Inflammatory macrophage treated with lipopolysaccharide for 1 hour (primary cell): ENCODE data around the gene BROX.
"Not testable (repeated sequence)": the region's sequence is repeated elsewhere in the genome, so short reads cannot be mapped to it uniquely, and the experiment has no call there.

Source experiments
- DNase-seq, 2 donors: peaks; one replicate each; pipeline ENCODE4 v3.0.0-alpha.2; 2020 to 2022

BROX gene, protein sequence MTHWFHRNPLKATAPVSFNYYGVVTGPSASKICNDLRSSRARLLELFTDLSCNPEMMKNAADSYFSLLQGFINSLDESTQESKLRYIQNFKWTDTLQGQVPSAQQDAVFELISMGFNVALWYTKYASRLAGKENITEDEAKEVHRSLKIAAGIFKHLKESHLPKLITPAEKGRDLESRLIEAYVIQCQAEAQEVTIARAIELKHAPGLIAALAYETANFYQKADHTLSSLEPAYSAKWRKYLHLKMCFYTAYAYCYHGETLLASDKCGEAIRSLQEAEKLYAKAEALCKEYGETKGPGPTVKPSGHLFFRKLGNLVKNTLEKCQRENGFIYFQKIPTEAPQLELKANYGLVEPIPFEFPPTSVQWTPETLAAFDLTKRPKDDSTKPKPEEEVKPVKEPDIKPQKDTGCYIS

DNA sequence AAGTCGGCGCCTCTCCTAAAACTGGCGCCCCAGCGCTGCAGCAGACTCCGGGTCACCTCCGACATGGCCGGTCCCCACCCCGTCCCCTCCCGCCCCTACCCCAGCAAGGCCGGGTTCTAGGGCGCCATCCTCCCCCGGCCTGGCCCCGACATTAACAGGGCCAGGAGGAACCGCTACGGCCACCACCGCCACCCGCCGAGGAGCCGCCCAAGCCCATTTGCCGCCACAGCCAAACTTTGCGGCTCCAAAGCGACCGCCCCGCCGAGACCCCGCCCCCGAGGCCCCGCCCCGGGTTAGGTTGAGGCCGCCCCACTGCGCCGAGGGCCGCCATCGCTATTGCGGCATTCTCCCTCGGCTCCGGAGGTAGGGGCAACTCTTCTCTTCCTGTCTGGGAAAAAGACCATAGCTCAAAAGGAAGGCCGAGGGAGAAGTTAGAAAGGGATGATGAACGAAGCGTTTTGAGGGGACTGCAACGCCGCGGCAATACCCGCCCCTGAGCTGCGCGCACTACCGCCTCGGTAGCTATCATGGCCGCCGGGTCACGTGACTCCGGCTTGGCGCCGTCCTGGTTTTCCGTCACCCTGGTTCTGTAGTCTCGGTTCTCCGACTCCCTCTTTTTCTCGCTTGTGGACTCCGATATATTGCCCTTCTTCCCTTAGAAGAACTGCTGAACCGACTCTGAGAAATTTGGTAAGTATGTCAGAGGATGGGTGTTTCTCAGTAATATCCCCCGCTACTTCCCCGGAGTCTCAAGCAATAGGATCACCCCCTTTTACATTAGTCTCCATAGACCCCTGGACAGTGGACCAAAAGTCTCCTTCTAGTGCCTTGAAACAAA is at the start of gene BROX, which contains the start of gene AIDA:
BROX (plus strand) TSS at position 312 of the 838 bp plus-strand sequence. CDS start 3,136 bp downstream, outside the sequence.
AIDA (minus strand) TSS at position 239 of the 838 bp plus-strand sequence; CDS start at position 65, 174 bp downstream.
- DNase-seq, result peak; percentile 75 to 92

DNA sequence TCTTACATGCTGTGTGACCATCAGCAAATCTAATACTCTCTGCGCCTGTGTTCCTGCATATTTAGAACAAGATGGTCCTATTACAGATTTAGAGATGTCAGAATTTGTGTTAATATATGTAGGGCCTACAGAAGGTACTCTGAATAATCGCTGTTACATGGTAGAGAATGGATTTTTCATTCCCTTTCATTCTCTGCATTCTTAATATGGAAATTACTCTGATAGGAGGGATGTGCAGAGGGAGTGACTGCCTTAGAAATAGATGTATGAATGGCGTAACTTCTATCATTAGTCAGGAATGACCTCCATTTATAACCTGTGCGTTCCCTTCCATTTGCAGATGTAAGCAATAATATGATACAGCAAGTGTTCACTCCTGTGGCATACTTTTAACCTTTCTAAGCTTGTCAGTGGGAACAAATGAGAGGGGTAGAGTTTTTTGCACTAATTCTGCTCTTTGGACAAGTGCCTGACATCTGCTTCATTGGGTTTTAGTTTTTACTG is 48.9 kb upstream of the BROX start:
- DNase-seq, result no peak

DNA sequence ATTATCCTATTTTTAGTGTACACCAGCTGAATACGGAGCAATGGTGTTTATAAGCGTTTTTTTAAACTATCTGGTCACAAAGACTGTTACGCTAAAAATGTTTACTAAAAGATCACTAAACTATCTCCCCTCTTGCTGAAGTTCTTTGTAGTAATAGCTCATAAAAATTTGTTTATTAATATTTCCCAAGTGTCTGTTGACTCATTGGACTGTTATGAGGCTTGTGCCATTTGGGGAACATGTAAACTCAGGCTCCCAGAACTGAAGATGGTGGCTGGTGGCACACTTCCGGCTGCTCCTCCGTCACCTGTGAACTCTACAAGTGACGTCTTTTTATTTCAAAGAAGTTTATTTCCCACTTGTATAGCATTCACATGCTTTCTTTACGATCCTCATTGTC is 46.4 kb upstream of the BROX start:
- no peak for DNase-seq

DNA sequence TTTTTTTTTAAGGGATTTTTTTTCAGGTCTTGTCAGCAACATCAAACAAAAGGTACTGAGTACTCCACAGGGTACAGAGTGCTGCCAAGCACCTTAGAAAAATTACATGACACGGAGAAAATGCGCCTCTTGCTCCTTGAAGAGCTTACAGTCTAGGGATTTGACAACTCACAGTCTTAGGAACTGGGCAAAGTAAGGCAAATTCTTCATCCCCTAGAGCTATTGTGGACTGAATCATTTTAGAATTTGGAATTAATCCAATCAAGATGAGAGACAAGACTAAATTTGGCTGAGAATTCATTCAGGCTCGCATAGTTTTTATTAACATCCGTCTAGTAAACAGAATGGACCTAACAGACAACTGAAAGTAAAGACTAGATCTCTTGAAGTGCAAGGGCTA is 44.2 kb upstream of the BROX start:
- not testable (repeated sequence) for DNase-seq

DNA sequence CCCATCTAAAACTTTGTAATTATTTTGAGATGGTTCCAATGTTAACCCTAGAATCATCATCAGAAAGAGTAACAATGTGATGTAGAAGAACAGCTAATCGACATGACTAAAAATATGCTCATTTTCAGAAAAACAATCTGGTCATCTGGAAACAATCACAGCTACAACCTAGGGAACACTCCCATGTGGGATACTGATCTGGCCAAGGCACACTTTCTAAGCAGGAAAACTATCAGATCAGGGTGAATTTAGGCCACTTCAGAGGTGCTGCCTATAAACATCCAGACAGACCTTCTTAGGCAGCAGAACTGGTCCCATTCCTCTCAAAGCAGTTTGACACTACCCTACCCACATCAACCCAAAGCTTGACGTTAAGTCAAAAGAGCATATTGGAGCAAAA is 43.3 kb upstream of the BROX start:
- not testable (repeated sequence) for DNase-seq

DNA sequence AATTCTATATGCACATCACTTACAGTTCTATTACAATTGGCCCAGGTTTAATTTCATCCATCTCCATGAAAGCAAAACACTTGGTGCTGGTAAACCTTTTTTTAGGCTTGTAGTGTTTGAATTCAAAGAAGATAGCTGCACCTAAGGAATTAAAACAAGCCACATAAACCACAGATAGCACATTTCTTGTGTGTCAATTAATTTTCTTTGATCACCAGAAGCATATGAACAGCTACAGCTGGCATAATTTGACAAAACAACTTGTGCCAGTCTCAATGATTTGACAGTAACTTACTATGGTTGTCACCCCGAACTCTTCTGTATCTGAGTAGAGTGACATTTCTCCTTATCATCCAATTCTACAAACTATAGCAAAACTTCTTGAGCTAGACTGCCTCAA is 42.3 kb upstream of the BROX start:
- no peak for DNase-seq

DNA sequence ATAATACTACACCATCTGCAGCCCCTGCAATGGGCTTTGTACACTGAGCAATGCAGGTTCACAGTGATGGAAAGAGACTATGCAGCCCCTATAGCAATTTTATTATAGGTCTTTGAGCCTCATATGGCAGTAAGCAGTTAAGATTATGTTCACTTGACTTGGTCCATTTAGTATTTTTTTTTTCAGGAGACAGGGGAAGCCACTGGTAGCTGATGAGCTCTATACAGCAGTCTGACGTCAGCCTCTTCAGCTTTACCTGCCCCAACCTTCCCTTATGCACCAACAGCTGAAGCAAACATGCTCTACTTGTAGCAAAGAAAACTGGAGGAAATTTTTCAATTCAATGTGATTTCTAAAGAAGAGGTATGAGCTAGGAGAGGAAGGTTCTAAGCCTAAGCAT is 32.3 kb upstream of the BROX start:
- DNase-seq, result no peak

DNA sequence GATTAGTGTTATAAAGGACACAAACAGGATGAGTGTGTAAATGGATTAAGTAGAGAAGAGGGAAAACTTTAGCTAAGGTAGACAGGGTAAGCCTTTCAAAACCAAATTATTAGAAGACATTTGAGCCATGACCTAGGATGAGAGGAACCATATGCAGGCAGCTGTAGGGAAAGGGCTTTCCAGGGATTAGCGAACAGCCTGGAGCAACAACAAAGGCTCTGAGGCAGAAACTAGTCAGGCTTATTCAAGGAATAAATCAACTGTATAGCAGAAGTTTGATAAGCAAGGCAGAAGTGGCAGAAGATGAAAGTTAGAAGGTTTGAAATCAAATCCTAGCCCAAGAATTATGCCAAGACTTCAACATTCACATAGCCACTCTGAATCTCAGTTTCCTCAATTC is 21.3 kb upstream of the BROX start:
- no peak for DNase-seq

DNA sequence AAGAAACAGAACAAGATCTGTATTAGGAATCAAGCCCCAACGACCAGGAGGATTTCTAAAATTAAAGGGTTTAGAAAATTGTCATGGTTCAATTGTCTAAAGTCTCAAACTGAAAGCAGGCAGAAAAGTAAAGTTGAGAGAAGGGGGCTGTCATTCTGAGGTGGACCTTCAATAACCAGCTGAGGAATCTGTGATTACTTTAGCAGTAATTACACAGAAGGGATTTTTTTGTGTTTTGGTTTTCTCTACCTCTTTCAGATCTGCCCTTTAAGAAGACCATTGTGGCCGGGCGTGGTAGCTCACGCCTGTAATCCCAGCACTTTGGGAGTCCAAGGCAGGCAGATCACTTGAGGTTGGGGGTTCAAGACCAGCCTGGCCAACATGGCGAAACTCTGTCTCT is 17.4 kb upstream of the BROX start:
- no peak for DNase-seq

DNA sequence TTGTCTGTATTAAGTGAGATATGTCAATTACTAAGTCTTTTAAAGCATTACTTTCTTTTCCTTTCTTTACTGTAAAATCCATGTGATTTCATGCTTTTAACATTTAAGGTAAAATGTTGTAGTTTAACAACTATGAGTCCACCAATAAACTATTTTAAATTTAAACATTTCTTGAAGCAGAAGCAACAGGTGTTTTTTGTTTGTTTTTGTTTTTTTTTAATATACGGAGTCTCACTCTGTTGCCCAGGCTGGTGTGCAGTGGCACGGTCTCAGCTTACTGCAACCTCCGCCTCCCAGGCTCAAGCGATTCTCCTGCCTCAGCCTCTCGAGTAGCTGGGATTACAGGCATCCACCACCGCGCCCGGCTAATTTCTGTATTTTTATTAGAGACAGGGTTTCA is 15.6 kb upstream of the BROX start:
- no peak for DNase-seq

DNA sequence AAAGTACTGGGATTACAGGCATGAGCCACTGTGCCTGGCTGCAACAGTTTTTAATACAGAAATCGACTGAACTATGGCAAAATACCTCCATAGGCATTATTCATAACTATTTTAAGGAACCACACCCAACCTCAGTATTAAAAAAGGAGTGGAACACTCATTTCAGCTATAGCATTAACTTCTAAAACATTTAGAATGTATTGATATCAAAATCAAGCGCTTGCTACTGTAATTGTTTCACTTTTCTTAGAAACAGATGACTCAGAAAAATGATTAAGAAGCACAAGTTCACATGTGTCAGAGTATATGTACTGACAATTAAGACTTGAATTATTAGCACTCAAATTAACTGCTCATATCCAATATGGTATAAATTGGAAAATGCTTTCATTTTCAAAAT is 15.2 kb upstream of the BROX start:
- no peak for DNase-seq

DNA sequence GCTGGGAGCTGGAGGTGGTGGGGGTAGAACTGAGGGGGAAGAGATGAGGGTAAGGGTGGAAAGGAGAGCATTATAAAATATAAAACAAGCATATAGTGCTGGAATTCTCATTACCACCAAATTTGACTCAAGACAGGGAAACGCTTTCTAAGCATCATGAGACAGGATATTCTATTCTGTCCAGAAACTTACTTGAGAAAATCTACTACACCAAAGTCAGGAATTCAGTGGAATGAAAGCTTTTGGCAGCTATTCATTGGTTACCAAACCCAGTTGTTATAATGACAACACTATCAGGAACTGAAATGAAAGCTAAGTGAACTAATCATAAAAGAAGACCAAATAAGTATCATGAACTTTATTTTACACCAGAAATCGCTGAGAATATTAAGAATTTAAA is 14.5 kb upstream of the BROX start:
- no peak for DNase-seq

DNA sequence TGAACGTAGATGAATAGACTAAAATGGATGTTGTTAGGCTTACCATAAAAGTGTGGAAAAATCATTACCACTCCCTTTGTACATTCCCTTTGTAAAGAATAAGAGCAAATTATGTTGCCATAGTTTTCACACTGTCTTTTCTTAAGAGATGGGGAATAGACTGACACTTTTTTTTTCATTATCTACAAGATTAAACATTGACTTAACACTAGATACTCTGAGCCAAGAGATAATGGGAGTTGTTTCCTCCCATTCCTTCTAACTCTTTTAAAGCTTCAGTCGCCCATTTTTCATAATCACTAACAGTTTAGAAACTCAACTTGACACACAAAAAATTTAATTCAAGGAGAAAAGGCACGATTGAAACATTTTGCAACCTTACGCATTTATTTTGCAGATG is 10.2 kb upstream of the BROX start:
- no peak for DNase-seq

DNA sequence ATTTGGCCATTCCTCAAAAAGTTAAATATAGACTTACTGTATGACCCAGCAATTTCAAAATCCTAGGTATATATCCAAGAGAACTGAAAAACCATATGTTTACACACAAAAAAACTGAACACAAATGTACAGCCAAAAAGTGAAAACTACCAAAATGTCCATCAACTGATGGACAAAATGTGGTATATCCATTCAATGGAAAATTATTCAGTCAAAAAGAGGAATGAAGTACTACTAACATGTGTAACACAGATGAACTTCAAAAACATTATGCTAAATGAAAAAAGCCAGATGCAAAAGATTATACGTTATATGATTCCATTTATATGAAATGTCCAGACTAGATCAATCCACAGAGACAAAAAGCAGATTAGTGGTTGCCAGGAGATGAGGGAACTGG is 8.1 kb upstream of the BROX start:
- DNase-seq, result no peak

DNA sequence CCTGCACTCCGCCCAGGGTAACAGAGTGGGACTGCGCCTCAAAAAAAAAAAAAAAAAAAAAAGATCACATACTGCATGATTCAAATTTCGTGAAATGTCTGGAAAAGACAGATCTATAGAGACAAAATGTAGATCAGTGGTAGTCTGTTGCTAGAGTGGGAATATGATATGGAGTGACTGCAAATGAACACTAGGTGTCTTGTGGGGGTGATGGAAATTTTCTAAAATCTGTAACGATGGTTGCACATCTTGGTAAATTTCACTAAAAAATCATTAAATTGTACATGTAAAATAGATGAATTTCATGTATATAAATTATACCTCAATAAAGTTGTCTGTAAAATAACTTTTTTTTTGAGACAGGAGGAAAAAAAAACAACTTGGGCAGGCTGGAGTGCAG is 5.5 kb upstream of the BROX start:
- no peak for DNase-seq

DNA sequence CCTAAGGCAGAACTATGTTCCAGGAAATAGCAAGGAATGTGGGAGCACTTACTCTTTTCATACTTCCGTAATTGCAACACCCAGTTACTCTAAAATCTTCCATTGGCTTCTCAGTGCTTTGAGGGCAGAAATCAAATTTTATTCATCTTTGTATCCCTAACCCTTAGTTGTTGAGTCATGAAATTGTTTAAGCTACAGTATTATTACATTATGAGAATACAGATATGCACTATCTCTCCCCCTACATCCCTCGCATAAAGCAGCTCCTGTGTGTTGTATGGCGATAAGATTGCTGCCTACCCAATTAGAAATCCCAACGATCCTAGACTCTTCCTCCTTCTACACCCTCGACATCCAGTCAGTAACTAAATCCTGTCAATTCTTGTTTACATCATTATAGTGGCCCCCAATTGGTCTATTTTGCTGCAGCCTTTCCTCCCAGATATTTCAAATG is 2.6 kb upstream of the BROX start:
- no peak for DNase-seq

DNA sequence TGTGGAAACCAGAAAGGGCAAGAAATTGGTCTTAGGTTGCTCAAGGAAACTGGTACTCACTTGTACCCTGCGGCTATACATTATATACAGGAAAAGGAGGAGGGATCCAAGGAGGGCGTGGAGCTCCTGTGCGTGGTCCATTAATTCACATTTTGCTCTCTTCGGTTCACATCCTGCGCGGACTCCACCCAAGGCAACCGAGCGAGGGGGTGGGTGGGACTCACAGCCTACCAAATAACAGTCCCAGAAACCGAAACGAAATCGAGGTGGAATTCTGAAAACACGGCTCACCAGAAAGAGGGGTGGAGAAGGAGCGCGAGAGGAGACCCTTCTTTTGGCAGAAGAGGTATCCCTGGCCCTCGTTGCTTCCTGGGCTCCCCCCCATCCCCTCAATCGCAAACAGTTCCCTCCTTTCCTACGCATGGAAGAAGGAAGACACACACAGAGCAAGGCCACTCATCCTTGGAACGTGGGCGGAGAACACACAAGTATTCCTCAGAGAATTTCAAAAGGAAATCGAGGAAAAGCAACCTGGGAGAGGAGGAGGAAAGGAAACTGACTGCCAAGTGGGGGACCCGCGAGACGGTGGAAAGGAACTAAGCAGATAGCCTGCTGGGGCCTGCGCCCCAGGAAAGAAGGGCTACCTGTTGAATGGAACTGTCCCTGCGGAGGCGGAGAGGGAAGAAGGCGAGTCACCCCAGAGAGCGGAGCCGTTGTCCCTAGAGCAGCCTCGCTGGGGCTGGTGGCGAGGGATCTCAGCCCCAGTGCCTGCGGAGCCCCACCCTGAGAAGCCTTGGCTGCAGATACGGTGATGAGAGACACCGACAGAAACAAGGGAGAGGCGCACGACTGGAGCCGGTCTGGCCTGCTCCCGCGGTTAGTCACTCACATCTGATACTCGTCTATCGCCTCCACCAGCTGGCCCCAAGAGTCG is 778 bp upstream of the BROX start:
- DNase-seq, result peak; percentile 53 to 67

DNA sequence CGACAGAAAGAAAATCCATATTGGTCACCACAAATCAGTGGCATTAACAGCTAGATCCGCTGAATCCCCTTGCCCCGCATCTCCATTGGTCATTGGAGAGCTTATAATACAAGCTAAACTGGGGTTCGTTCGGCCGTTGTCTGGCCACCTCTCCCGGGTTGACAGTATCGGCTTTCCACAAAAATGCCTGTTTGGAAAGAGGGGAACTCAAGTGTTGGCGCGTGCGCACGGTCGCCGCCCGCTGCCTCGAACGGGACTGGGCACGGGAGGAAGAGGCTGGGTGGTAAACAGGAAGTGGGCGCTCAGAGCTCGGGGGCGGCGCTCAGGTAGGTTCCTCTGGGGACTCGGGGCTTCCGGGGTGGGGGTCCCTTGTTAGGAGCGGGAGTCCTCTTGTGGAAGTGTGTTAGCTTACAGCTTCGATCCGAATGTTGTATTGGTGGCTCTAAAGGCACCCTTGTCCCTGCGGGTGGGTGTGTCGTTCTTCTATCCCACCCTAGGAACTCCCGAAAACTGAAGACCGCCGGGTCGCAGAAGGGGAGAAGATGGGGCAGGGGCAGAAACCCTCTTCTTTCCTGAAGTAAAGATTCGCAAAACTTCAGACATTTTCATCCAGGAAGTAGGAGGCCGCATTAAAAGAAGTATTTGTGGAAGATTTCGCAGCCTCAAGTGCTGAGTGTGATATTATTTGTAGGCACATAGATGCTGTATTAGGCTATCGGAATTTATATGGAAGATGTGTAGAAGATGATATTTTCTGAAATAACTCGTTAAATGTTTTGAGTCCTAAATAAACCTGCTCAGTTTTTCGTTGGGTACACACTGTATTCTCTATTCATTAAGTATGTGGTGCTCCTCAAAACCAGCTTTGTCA is 962 bp downstream of the BROX start:
- peak; percentile 87 to 91 for DNase-seq

DNA sequence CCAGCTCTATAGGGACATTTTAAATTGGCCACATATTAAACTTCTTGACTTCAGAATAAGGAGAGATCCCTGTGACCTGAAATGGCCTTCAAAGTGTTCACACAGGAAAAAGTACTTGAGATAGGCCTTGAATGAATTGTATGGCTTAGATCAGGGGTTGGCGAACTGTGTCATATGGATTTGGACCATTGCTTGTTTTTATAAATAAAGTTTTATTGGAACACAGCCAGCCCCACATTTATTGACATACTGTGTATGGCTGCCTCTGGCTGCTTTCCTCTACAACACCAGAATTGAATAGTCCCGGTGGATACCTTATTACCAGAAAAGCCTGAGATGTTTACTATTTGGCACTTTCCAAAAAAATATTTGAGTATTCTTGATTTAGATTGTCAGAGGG is 4.0 kb downstream of the BROX start:
- no peak for DNase-seq

DNA sequence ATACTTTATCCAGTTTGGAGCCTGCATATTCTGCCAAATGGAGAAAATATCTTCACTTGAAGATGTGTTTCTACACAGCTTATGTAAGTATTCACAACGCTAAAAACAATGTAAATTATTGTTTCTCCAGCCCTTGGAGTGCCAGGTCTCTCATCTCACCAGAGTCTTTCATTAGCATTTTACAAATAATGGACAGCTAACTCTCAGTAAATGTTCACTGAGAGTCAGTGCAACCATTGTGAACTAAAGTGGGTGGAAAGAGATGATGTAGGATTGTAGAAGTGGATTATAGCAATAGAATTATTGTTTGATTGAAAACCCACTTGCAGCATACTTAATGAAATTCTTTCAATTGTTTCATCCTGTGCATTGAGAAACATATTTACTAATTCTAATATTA is 16.4 kb downstream of the BROX start:
- DNase-seq, result no peak

DNA sequence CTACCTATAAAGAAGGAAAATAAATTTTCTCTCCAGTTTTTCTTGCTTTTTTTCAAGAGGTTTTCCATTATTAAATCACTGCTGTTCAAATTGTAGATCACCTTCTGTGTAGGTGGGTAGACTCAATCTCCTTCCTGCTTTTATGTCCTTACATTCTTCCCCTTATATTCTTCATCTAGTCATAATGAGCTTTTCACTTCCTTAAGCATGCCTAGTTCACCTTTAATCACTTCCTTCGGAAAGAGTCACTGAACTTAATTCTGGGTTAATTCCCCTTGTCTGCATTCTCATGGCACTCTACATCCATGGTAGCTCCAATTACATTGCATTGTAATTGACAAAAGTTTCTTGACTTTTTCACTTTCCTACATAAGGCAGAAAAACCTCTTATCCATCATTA is 18.5 kb downstream of the BROX start:
- DNase-seq, result no peak
